ENCODE data around the gene PSMA3. TPM values are rescaled to one million over a fixed set of nuclear protein-coding genes. Genes with fewer than 3 reads are reported as not detected.

PSMA3 gene
- polyA plus RNA-seq, 1 donor from 2014 or later, result 198 TPM

GRCh38 chr14:58296726-58297125, 52.1 kb downstream of the PSMA3 start:
- peak overlapping the region; percentile 99 for H3K4me2 ChIP-seq (ENCODE audit: low read length)
- H3K9ac ChIP-seq (ENCODE audit: low read length), result peak overlapping the region; percentile 91
- peak overlapping the region; percentile 97 for H3K27ac ChIP-seq (ENCODE audit: low read length)
- no peaks in the 10 kb centered on the region for H3K27me3 ChIP-seq (ENCODE audit: insufficient read depth, low read depth, low read length)
- H2AFZ ChIP-seq (ENCODE audit: low read depth, low read length), result no peak overlapping the region
- H3K9me3 ChIP-seq (ENCODE audit: low read length), result no peaks in the 10 kb centered on the region
- H3F3A ChIP-seq (ENCODE audit: insufficient read depth, low read length, poor library complexity, severe bottlenecking), result no peaks in the 10 kb centered on the region
- peaks cover 67% of the 10 kb centered on the region for H3K79me2 ChIP-seq (replicated peaks; ENCODE audit: insufficient read depth, low read length)
- no peaks in the 10 kb centered on the region for H3K36me3 ChIP-seq (ENCODE audit: insufficient read depth, low read length)
- peaks cover 4% of the 10 kb centered on the region for H4K20me1 ChIP-seq (ENCODE audit: insufficient read depth)
- no peaks in the 10 kb centered on the region for H3K9me2 ChIP-seq (ENCODE audit: insufficient read depth, low read length)
- peak overlapping the region; percentile 95 for H3K4me3 ChIP-seq (ENCODE audit: low read length)
- TF ChIP-seq MXI1 (conservative IDR thresholded peaks at IDR 0.05; ENCODE audit: poor library complexity, severe bottlenecking) (no peak), SMC3 (conservative IDR thresholded peaks at IDR 0.05; ENCODE audit: poor library complexity) (no peak)
- TF ChIP-seq, protein P1, sequence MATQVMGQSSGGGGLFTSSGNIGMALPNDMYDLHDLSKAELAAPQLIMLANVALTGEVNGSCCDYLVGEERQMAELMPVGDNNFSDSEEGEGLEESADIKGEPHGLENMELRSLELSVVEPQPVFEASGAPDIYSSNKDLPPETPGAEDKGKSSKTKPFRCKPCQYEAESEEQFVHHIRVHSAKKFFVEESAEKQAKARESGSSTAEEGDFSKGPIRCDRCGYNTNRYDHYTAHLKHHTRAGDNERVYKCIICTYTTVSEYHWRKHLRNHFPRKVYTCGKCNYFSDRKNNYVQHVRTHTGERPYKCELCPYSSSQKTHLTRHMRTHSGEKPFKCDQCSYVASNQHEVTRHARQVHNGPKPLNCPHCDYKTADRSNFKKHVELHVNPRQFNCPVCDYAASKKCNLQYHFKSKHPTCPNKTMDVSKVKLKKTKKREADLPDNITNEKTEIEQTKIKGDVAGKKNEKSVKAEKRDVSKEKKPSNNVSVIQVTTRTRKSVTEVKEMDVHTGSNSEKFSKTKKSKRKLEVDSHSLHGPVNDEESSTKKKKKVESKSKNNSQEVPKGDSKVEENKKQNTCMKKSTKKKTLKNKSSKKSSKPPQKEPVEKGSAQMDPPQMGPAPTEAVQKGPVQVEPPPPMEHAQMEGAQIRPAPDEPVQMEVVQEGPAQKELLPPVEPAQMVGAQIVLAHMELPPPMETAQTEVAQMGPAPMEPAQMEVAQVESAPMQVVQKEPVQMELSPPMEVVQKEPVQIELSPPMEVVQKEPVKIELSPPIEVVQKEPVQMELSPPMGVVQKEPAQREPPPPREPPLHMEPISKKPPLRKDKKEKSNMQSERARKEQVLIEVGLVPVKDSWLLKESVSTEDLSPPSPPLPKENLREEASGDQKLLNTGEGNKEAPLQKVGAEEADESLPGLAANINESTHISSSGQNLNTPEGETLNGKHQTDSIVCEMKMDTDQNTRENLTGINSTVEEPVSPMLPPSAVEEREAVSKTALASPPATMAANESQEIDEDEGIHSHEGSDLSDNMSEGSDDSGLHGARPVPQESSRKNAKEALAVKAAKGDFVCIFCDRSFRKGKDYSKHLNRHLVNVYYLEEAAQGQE (IDR thresholded peaks at IDR 0.05; ENCODE audit: borderline replicate concordance), result no peak

DNA sequence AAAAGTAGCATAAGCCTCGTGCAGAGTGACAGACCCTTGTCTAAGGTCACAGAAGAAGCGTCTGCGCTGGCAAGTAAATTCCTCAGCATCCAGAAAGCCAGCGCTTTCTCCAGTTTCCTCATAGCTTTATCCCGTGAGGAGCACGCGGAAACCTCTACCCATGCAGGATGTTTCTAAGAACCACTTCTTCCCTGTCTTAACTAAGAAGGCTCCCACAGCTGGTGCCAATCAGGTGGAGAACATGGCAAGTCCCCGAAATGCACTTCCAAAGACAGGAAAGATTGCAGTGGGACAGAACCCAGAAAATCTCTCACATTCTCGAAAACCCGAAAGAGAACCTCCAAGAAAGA, 52.7 kb downstream of the PSMA3 start:
- Histone ChIP-seq H3K9me3 (ENCODE audit: low read length) (no peaks in the 10 kb centered on the region), H3K36me3 (ENCODE audit: insufficient read depth, low read length) (no peaks in the 10 kb centered on the region), H4K20me1 (ENCODE audit: insufficient read depth) (peaks cover 4% of the 10 kb centered on the region), H3K27ac (ENCODE audit: low read length) (peak overlapping the region; percentile 97), H3K79me2 (replicated peaks; ENCODE audit: insufficient read depth, low read length) (peaks cover 62% of the 10 kb centered on the region), H3K9ac (ENCODE audit: low read length) (peak overlapping the region; percentile 91), H3K4me2 (ENCODE audit: low read length) (peak overlapping the region; percentile 99), H2AFZ (ENCODE audit: low read depth, low read length) (peak overlapping the region; percentile 22), H3K27me3 (ENCODE audit: insufficient read depth, low read depth, low read length) (no peaks in the 10 kb centered on the region), H3F3A (ENCODE audit: insufficient read depth, low read length, poor library complexity, severe bottlenecking) (no peaks in the 10 kb centered on the region), H3K9me2 (ENCODE audit: insufficient read depth, low read length) (no peaks in the 10 kb centered on the region), H3K4me3 (ENCODE audit: low read length) (peak overlapping the region; percentile 95)
- TF ChIP-seq EP300 (conservative IDR thresholded peaks at IDR 0.05; ENCODE audit: poor library complexity, severe bottlenecking), result no peak
- TF ChIP-seq RAD21 (conservative IDR thresholded peaks at IDR 0.05), result no peak
- no peak for TF ChIP-seq EZH2 (IDR thresholded peaks at IDR 0.05; ENCODE audit: borderline replicate concordance, insufficient read depth, low read length, poor library complexity, severe bottlenecking)
- TF ChIP-seq, protein P1 (IDR thresholded peaks at IDR 0.05; ENCODE audit: borderline replicate concordance), result no peak
- TF ChIP-seq MXI1 (conservative IDR thresholded peaks at IDR 0.05; ENCODE audit: poor library complexity, severe bottlenecking), result peak; percentile 93
- TF ChIP-seq SMC3 (conservative IDR thresholded peaks at IDR 0.05; ENCODE audit: poor library complexity), result peak; percentile 35
- TF ChIP-seq TAF1 (IDR thresholded peaks at IDR 0.05; ENCODE audit: low read depth), result no peak
- TF ChIP-seq CTCF (IDR thresholded peaks at IDR 0.05; ENCODE audit: poor library complexity, severe bottlenecking), result no peak
- no peak for TF ChIP-seq POLR2AphosphoS5 (IDR thresholded peaks at IDR 0.05)
